Activated CD4-positive, alpha-beta memory T cell treated with anti-CD3 and anti-CD28 coated beads, Interleukin-2, amount 10 ng/mL, durations not matched to agents 7 days and 5 days (primary cell): ENCODE data around the gene KIAA0513. TPM values are rescaled to one million over a fixed set of nuclear protein-coding genes. Genes with fewer than 3 reads are reported as not detected.

Source experiments
- CTCF ChIA-PET: fragments of 350-600 bp; sonication (Branson Sonifier 250); formaldehyde crosslinking; loops from one replicate; lab custom pipeline; 2021; ENCODE audit warnings: antibody characterized with exemption, inconsistent platforms; lab: Charles Lee
- POLR2A ChIA-PET: fragments of 350-600 bp; sonication (Branson Sonifier 250); formaldehyde crosslinking; loops from one replicate; lab custom pipeline; 2021; ENCODE audit warnings: antibody characterized with exemption; lab: Charles Lee
- DNase-seq: peaks from one replicate; pipeline ENCODE4 v3.0.0-alpha.2; 2020
- H3K27ac Mint-ChIP-seq: one replicate; pipeline ENCODE4 v1.8.0; 2021; ENCODE audit warnings: mild to moderate bottlenecking, mixed read lengths
- H3K27me3 Mint-ChIP-seq: one replicate; pipeline ENCODE4 v1.8.0; 2021; ENCODE audit warnings: mixed read lengths
- H3K36me3 Mint-ChIP-seq: one replicate; pipeline ENCODE4 v1.8.0; 2021; ENCODE audit warnings: low read depth, mixed read lengths
- H3K4me1 Mint-ChIP-seq: one replicate; pipeline ENCODE4 v1.8.0; 2021; ENCODE audit warnings: mixed read lengths
- H3K4me3 Mint-ChIP-seq: one replicate; pipeline ENCODE4 v1.8.0; 2021; ENCODE audit warnings: mild to moderate bottlenecking, mixed read lengths
- H3K9me3 Mint-ChIP-seq: one replicate; pipeline ENCODE4 v1.8.0; 2021; ENCODE audit warnings: mixed read lengths
- total RNA-seq, 2 experiments: library from RNA; stranded (reverse); gene quantifications; one replicate each; pipeline ENCODE4 v1.2.3, GENCODE V29; 2021

The KIAA0513 gene
- total RNA-seq, 2 experiments from 2014 or later = 7.4 to 7.9 TPM

DNA sequence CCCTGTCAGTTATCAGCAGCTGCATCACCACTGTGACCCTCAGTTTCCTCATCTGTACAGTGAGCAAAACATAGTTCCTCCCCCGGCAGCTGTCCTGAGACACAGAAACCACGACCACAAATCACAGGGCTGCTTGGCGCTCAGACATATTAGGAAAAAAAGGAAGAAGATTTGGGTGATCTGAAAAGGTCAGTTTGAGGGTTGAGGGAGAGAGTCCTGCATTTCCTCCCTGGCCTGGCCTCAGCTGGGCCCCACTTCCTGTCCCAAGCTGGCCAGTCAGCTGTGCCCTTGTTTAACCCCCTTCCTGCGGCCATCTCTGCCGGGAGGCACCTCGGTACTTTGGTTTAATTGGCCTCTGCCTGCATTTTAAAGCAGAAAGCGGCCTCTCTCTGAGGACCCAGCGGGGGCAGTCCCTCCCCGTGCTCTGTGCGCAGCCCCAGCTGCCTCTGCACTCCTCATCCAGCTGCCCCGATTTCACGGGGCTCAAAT lies 108.7 kb downstream of the KIAA0513 start:
- CTCF ChIA-PET = interaction anchor here (0.6 kb wide), 1 partner anchor 262 kb away, joined by 3 read pairs; no protein-coding TSS in a partner anchor
- Mint-ChIP-seq H3K27ac (no peak overlapping the region), H3K4me1 (peaks cover 13% of the 10 kb centered on the region), H3K27me3 (peaks cover 34% of the 10 kb centered on the region), H3K36me3 (no peaks in the 10 kb centered on the region), H3K9me3 (no peaks in the 10 kb centered on the region), H3K4me3 (no peak overlapping the region)
- DNase-seq = no peak
- POLR2A ChIA-PET = no interaction called here

DNA sequence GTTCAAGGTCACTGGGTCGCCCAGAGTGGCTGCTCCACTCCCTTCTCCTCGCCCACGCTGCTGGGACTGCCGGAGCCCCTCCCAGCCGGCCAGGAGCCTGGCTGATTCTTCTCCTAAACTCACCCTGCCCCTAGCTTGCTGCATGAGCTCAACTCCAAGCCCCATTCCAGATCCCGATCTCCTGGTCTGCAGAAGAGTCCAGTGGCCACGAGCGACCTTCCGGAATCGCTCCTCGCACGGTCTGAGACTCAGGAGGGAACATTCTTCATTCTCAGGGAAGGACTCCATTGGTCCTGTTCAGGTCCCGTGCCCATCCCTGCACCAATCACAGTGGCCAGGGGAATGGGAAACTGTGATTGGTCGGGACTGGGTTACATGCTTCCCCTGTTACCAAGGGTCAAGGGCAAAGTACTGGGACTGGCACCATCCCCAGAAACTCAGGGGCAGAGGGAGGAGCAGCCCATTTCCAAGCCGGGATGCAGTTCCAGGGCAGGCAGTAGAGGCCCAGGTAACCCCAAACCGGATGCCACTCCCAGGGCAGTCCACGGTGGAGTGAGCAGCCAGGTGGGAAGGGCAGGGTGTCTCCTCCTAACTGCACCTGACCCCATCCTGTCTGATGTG lies 109.2 kb downstream of the KIAA0513 start:
- H3K4me3 Mint-ChIP-seq = no peak overlapping the region
- CTCF ChIA-PET = interaction anchor here (0.6 kb wide), 1 partner anchor 263 kb away, joined by 3 read pairs; no protein-coding TSS in a partner anchor
- H3K27ac Mint-ChIP-seq = no peak overlapping the region

DNA sequence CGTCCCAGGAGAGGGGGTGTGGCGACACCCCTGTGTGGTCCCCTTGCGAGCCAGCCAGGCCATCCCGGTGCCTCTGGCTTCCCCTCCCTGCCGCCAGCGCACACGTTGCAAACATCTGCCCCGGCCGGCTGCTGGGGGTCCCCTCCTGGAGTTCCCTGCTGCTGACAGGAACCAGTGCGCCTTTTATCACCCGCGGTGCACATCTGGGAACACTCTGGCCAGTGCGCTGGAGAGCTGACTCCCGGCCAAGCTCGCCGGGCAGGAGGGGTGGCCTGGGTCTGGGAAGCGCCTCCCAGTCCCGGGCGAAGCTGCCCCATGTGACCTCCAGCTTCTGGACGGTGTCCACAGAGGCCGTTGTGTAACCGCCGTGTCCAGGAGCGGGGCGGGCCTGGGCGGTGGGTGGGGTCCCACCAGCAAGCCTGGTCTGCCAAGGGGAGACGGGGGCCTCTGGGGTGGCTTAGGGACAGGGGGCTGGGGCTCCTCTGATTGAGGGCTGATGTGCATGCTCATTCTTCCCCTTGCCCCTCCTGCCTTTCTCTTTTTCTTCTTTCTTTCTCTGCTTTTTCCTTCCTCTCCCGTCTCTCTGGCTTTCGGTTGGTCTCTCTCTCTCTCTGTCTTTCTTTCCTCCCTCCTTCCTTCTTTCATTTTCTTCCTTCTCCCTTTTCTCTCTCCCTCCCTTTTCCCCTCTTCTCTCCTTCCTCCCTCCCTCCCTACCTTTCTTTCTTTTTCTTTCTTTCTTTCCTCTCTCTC lies 109.9 kb downstream of the KIAA0513 start:
- CTCF ChIA-PET = no interaction called here
- Mint-ChIP-seq H3K4me1 (peaks cover 13% of the 10 kb centered on the region), H3K36me3 (no peaks in the 10 kb centered on the region), H3K27me3 (peaks cover 34% of the 10 kb centered on the region), H3K27ac (no peak overlapping the region), H3K4me3 (no peak overlapping the region), H3K9me3 (no peaks in the 10 kb centered on the region)
- POLR2A ChIA-PET = no interaction called here
- DNase-seq = no peak

More for the DNA sequence above, 109.2 kb downstream of the KIAA0513 start:
- H3K27me3 Mint-ChIP-seq = peaks cover 34% of the 10 kb centered on the region
- no peak for DNase-seq
- no peaks in the 10 kb centered on the region for H3K36me3 Mint-ChIP-seq
- peaks cover 13% of the 10 kb centered on the region for H3K4me1 Mint-ChIP-seq
- H3K9me3 Mint-ChIP-seq = no peaks in the 10 kb centered on the region
- POLR2A ChIA-PET = no interaction called here

DNA sequence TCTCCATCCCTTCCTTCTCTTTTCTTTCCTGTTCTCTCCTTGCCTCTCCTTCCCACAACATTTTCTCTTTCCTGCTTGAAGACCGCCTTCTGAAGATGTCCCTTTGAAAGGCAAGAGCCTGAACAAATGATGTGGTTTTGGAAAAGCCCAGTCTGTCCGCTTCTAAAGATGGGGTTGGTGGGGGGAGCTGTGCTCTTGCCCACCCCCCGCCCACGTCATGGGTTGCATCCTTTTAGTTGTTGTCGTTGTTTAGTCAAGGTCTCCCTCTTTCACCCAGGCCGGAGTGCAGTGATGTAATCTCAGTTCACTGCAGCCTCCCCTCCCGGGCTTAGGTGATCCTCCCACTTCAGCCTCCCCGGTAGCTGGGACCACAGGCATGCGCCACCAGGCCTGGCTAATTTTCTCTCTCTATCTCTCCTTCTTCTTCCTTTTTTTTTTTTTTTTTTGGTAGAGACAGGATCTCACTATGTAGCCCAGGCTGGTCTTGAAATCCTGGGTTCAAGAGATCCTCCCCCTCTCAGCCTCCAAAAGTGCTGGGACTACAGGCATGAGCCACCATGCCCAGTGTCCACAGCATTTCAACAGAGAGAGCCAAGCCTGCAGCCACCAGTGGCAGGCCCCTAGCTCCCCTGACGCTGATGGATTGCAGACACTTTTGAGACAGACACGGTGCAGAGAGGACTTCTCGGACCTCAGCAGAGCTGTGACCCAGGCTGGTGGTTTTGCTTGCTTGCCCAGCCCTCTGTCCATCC lies 110.7 kb downstream of the KIAA0513 start:
- ChIA-PET POLR2A (no interaction called here), CTCF (interaction anchor here (0.6 kb wide), 1 partner anchor 135 kb away, joined by 4 read pairs; no protein-coding TSS in a partner anchor)
- H3K9me3 Mint-ChIP-seq = no peaks in the 10 kb centered on the region
- no peaks in the 10 kb centered on the region for H3K36me3 Mint-ChIP-seq
- H3K4me1 Mint-ChIP-seq = peaks cover 13% of the 10 kb centered on the region
- H3K27ac Mint-ChIP-seq = no peak overlapping the region
- no peak for DNase-seq
- H3K4me3 Mint-ChIP-seq = no peak overlapping the region
- peaks cover 34% of the 10 kb centered on the region for H3K27me3 Mint-ChIP-seq

DNA sequence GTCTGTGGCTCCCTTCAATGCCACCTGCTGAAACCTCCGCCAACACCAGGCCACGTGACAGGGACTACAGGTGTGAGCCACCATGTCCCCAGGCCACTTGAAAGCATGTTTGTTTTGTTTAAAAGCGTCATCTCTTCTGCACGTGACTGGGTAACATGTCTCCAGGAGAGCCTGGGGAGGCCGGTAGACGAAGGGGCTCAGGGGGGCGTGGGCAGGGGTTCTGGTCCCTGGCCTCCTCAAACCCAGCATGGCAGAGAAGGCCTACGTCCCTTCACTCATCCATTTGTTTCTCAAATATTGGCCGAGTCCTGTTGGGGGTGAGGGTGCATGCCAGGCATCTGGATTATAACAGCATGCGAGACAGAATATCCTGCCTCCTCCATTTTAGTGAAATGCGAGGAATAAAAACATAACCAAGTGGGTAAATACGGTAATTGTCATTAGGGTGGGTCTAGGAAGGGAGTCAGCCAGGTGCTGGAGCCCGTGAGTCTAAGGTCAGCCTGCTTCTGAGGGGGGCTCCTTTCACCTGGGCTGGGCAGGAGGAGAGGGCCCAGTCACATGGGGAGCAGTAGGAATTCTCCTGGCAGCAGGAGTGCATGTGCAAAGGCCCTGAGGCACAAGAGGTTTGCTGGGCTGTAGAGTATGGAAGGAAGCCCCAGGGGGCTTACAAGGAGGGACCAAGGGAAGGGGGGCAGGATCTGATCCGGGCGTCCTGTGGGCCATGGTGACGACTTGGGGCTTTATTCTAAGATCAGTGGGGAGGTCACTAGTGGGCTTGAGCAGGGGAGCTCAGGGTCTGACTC lies 111.4 kb downstream of the KIAA0513 start:
- no peak for DNase-seq
- Mint-ChIP-seq H3K36me3 (no peaks in the 10 kb centered on the region), H3K4me1 (peaks cover 13% of the 10 kb centered on the region), H3K9me3 (no peaks in the 10 kb centered on the region), H3K27ac (no peak overlapping the region), H3K27me3 (peaks cover 34% of the 10 kb centered on the region), H3K4me3 (no peak overlapping the region)
- ChIA-PET POLR2A (no interaction called here), CTCF (no interaction called here)

DNA sequence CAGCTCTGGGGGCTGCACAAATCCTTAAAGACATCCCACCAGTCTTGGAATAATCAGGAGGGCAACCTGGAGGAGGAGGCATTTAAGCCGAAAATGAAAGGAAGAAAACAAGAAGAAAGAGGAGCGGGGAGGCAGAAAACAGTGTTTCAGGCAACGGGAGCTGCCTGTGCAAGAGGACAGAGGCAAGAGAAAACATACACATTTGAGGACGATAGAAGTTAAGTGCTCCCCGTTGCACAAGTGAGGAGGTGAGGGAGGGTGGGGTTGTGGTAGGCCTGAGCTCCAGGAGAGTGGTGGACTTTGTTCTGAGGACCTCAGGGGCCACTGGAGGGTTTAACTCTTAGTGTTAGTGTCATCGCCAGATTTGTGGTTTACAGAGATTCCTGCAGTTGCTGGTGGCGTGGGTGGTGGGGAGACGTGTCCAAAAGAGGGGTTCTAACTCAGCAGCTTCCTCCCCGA lies 112.3 kb downstream of the KIAA0513 start:
- POLR2A ChIA-PET = no interaction called here
- no peaks in the 10 kb centered on the region for H3K36me3 Mint-ChIP-seq
- H3K9me3 Mint-ChIP-seq = no peaks in the 10 kb centered on the region
- H3K4me3 Mint-ChIP-seq = no peak overlapping the region
- H3K27me3 Mint-ChIP-seq = peaks cover 34% of the 10 kb centered on the region
- CTCF ChIA-PET = no interaction called here
- DNase-seq = no peak
- no peak overlapping the region for H3K27ac Mint-ChIP-seq
- peaks cover 11% of the 10 kb centered on the region for H3K4me1 Mint-ChIP-seq

DNA sequence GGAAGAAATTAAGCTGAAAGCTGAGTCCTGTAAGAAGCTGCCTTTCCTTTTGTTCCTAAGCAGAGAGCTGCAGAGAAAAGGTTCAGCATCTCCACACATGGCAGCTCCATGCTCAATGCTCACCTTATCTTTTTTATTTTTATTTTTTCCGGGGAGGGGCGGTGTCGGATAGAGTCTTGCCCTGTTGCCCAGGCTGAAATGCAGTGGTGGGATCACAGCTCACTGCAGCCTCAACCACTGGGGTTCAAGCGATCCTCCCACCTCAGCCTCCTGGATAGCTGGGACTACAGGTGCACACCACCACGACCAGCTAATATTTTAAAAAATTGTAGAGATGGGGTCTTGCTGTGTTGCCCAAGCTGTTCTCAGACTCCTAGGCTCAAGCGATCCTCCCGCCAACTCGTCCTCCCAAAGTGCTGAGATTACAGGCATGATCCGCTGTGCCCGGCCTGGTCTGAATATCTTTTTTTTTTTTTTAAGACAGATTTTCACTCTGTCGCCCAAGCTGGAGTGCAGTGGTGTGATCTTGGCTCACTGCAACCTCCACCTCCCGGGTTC lies 112.9 kb downstream of the KIAA0513 start:
- Mint-ChIP-seq H3K36me3 (no peaks in the 10 kb centered on the region), H3K4me1 (peaks cover 7% of the 10 kb centered on the region), H3K27ac (no peak overlapping the region), H3K27me3 (peaks cover 32% of the 10 kb centered on the region), H3K9me3 (no peaks in the 10 kb centered on the region), H3K4me3 (no peak overlapping the region)
- POLR2A ChIA-PET = no interaction called here
- no peak for DNase-seq
- CTCF ChIA-PET = no interaction called here

DNA sequence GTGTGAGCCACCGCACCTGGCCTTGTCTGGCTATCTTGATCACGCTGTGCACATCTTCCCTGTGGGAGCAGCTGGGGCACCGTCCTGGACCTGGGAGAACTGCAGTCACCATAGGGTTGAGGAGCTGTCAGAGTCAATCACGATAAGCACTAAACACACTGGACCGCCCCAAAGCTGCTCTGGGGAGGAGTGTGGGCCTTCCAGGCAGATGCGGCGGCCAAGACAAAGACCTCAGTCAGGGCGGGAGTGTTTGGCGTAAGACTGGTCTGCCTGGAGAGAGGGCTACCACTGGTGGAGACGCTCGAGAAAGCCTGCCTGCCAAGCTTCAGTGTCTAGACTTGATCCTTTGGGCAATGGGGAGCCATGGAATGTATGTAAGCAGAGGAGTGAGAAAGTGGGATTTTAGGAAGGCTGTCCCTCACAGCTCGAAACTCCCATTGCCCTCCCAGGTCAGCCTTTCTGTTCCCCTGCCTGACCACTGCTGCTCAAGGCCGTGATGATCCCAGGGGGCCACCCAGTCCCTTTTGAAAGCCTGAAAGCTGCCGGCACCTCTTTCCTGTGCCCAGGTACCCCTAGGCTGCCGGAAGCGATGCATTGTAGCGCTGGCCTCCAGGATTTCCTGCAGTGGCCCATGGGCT lies 114.0 kb downstream of the KIAA0513 start:
- ChIA-PET CTCF (no interaction called here), POLR2A (no interaction called here)
- Mint-ChIP-seq H3K9me3 (no peaks in the 10 kb centered on the region), H3K27ac (no peak overlapping the region), H3K27me3 (peaks cover 26% of the 10 kb centered on the region), H3K4me1 (peaks cover 7% of the 10 kb centered on the region), H3K36me3 (no peaks in the 10 kb centered on the region), H3K4me3 (no peak overlapping the region)
- no peak for DNase-seq

DNA sequence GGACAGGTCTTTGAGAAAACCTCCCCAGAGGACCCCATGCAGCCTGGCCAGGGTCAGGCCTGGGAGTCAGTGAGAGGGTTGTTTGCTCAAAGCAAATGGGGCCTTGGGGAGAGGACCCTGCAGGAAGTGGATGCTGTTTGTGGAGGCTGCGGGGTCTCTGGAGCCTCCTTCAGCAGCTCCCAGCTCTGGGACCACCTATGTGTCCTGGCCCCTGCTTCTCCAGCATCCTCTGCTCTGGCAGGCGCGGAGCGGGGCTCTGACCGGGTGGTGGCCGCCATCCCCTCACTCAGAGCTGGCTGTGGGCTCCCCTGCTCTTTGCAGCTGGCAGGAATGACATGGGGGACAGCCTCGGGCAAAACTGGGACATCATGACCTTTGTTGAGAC lies 114.5 kb downstream of the KIAA0513 start:
- Mint-ChIP-seq H3K27me3 (peaks cover 22% of the 10 kb centered on the region), H3K27ac (no peak overlapping the region), H3K36me3 (no peaks in the 10 kb centered on the region), H3K9me3 (no peaks in the 10 kb centered on the region), H3K4me1 (peaks cover 3% of the 10 kb centered on the region), H3K4me3 (no peak overlapping the region)
- ChIA-PET CTCF (interaction anchor here (0.6 kb wide), 1 partner anchor 190 kb away, joined by 5 read pairs; no protein-coding TSS in a partner anchor), POLR2A (no interaction called here)
- no peak for DNase-seq

DNA sequence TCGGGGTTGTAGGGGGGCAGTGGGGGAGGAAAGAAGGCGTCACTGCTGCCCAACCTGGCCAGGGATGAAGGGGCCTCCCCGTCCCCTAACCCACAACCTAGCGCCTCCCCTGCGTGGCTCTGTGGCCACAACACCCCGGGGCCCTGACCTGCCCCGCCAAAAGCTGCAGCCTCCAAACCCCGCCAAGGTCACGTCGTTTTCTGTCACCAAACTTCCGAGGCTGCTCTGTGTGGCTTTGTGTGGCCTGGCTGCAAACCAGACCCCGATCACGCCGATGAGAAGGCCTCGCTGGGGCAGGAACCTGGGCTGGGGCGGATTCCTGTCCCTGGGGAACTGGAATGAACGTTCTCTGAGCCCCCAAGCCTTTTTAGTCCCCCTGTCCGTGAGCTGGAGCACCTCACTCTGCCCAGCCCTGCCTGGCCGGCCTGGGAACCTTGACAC lies 115.2 kb downstream of the KIAA0513 start:
- Mint-ChIP-seq H3K4me1 (peaks cover 2% of the 10 kb centered on the region), H3K9me3 (no peaks in the 10 kb centered on the region), H3K27me3 (peaks cover 20% of the 10 kb centered on the region), H3K36me3 (no peaks in the 10 kb centered on the region), H3K27ac (no peak overlapping the region), H3K4me3 (no peak overlapping the region)
- CTCF ChIA-PET = interaction anchor here (0.6 kb wide), 1 partner anchor 191 kb away, joined by 5 read pairs; no protein-coding TSS in a partner anchor
- no peak for DNase-seq
- POLR2A ChIA-PET = no interaction called here
